22Rv1 (cell line): Measurements from ENCODE around the gene FLCN.

ENCODE experiments used
- ZFX ChIP-seq: fragments of 450-650 bp; IDR thresholded peaks from 2 replicates; pipeline ENCODE4 v1.6.1; 2017; ENCODE audit warnings: antibody characterized with exemption, borderline replicate concordance
- TF ChIP-seq, protein P1 (sequence below): fragments of 450-650 bp; IDR thresholded peaks from 2 replicates; pipeline ENCODE4 v1.5.1; 2017; ENCODE audit warnings: mild to moderate bottlenecking

- TF ChIP-seq, protein P1, sequence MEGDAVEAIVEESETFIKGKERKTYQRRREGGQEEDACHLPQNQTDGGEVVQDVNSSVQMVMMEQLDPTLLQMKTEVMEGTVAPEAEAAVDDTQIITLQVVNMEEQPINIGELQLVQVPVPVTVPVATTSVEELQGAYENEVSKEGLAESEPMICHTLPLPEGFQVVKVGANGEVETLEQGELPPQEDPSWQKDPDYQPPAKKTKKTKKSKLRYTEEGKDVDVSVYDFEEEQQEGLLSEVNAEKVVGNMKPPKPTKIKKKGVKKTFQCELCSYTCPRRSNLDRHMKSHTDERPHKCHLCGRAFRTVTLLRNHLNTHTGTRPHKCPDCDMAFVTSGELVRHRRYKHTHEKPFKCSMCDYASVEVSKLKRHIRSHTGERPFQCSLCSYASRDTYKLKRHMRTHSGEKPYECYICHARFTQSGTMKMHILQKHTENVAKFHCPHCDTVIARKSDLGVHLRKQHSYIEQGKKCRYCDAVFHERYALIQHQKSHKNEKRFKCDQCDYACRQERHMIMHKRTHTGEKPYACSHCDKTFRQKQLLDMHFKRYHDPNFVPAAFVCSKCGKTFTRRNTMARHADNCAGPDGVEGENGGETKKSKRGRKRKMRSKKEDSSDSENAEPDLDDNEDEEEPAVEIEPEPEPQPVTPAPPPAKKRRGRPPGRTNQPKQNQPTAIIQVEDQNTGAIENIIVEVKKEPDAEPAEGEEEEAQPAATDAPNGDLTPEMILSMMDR: no peak
- TF ChIP-seq ZFX: no peak
These were observed 69.0 kb downstream of the FLCN start for GRCh38 chr17:17167986-17168385.
